ENCODE measurements around the gene IRAK2. TPM values are rescaled to one million over a fixed set of nuclear protein-coding genes. Genes with fewer than 3 reads are reported as not detected.

Gene IRAK2
- total RNA-seq, 1 donor from 2014 or later: 0.26 TPM

GRCh38 chr3:10187290-10187876 lies 22.7 kb downstream of the IRAK2 start:
- DNase-seq (ENCODE audit: low spot score): no peak
- H3K4me3 ChIP-seq: no peak overlapping the region
- H3K4me3 Mint-ChIP-seq: no peak overlapping the region
- no peaks in the 10 kb centered on the region for H4K20me1 ChIP-seq (ENCODE audit: low read depth)
- no peaks in the 10 kb centered on the region for H3K79me2 ChIP-seq (ENCODE audit: low read depth)
- H2AFZ ChIP-seq (replicated peaks): no peak overlapping the region
- H3K9me3 ChIP-seq (ENCODE audit: low read depth): no peaks in the 10 kb centered on the region
- peaks cover 3% of the 10 kb centered on the region for H3K4me1 ChIP-seq
- no peaks in the 10 kb centered on the region for H3K9me3 Mint-ChIP-seq
- TF ChIP-seq EZH2phosphoT487 (IDR thresholded peaks at IDR 0.05): no peak
- TF ChIP-seq EZH2 (IDR thresholded peaks at IDR 0.05): no peak
- no peak for TF ChIP-seq CTCF (IDR thresholded peaks at IDR 0.05)
- H3K36me3 Mint-ChIP-seq: no peaks in the 10 kb centered on the region
- H3K36me3 ChIP-seq: no peaks in the 10 kb centered on the region
- H3F3A ChIP-seq (ENCODE audit: low read depth): no peaks in the 10 kb centered on the region
- H3K27ac ChIP-seq: no peak overlapping the region
- H3K27me3 Mint-ChIP-seq (ENCODE audit: insufficient read depth, low read depth): peaks cover 8% of the 10 kb centered on the region
- peaks cover 25% of the 10 kb centered on the region for H3K4me1 Mint-ChIP-seq
- H3K9ac ChIP-seq: no peak overlapping the region
- no peak overlapping the region for H3K4me2 ChIP-seq
- H3K27ac Mint-ChIP-seq: no peak overlapping the region
- no peaks in the 10 kb centered on the region for H3K27me3 ChIP-seq

DNA sequence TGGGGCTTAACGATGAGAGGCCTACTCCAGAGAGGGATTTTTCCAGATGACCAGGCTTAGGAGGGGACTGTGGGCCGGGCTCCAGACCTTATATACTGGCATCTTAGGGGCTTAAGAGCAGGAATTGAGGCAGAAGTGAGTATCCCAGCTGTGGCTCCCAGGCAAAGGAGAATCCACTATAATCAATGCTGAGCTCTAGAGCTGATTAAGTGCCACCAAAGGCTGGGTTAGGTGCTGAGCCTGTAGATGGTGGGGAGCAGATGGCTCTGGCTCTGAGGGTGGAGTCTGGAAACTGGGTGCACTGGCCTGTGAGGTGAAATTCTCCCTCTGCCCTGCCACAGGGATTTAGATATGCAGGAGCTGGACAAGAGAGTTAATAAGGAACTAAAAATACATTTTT lies 23.2 kb downstream of the IRAK2 start:
- no peaks in the 10 kb centered on the region for H3F3A ChIP-seq (ENCODE audit: low read depth)
- H3K27me3 ChIP-seq: no peaks in the 10 kb centered on the region
- H3K27ac Mint-ChIP-seq: no peak overlapping the region
- no peak for DNase-seq (ENCODE audit: low spot score)
- TF ChIP-seq EZH2 (IDR thresholded peaks at IDR 0.05) (no peak), EZH2phosphoT487 (IDR thresholded peaks at IDR 0.05) (no peak), CTCF (IDR thresholded peaks at IDR 0.05) (no peak)
- H3K9me3 ChIP-seq (ENCODE audit: low read depth): no peaks in the 10 kb centered on the region
- no peaks in the 10 kb centered on the region for H3K36me3 ChIP-seq
- H3K27ac ChIP-seq: no peak overlapping the region
- H3K9me3 Mint-ChIP-seq: no peaks in the 10 kb centered on the region
- no peaks in the 10 kb centered on the region for H3K79me2 ChIP-seq (ENCODE audit: low read depth)
- H3K36me3 Mint-ChIP-seq: no peaks in the 10 kb centered on the region
- H3K4me1 ChIP-seq: peaks cover 3% of the 10 kb centered on the region
- no peak overlapping the region for H2AFZ ChIP-seq (replicated peaks)
- peaks cover 30% of the 10 kb centered on the region for H3K4me1 Mint-ChIP-seq
- H3K4me3 ChIP-seq: no peak overlapping the region
- H3K27me3 Mint-ChIP-seq (ENCODE audit: insufficient read depth, low read depth): peaks cover 8% of the 10 kb centered on the region
- H3K4me3 Mint-ChIP-seq: no peak overlapping the region
- no peaks in the 10 kb centered on the region for H4K20me1 ChIP-seq (ENCODE audit: low read depth)
- no peak overlapping the region for H3K9ac ChIP-seq
- H3K4me2 ChIP-seq: no peak overlapping the region

DNA sequence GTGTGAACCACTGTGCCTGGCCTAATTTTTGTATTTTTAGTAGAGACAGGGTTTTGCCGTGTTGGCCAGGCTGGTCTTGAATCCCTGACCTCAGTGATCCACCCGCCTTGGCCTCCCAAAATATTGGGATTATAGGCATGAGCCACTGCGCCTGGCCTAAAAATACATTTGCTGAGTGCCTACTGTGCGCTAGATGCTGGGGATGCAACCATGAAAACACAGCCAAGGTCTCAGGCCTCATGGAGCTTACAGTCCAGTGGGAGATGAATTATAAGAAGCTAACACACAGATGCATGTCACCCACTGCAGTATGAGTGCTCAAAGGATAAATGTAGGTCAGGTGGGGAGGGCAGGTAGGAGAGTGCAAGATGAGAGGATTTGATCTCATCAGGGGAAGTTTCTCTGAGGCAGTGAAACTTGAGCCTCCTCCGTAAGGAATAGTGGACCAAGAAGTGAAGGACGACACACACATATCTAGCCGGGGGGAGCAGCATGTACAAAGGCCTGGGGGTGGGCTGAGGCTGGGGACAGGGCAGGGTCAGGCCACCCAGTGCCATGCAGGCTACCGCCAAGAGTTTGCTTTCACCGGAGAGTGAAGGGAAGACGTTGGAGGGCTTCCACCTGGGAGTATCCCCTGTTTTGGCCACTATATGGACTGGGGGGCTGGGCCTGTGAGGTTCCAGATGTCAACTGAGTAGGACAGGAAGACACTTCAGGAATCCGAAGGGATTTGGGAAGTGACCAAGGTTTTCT lies 24.3 kb downstream of the IRAK2 start:
- no peak for TF ChIP-seq EZH2phosphoT487 (IDR thresholded peaks at IDR 0.05)
- TF ChIP-seq EZH2 (IDR thresholded peaks at IDR 0.05): no peak
- no peak for TF ChIP-seq CTCF (IDR thresholded peaks at IDR 0.05)
- Histone ChIP-seq H3K36me3 (no peaks in the 10 kb centered on the region), H3K4me3 (no peak overlapping the region), H3F3A (ENCODE audit: low read depth) (no peaks in the 10 kb centered on the region), H3K4me2 (no peak overlapping the region), H3K79me2 (ENCODE audit: low read depth) (no peaks in the 10 kb centered on the region), H4K20me1 (ENCODE audit: low read depth) (no peaks in the 10 kb centered on the region), H3K9me3 (ENCODE audit: low read depth) (no peaks in the 10 kb centered on the region), H3K4me1 (peaks cover 3% of the 10 kb centered on the region), H3K27me3 (no peaks in the 10 kb centered on the region), H3K9ac (no peak overlapping the region), H3K27ac (no peak overlapping the region), H2AFZ (replicated peaks) (no peak overlapping the region)
- peaks cover 40% of the 10 kb centered on the region for H3K4me1 Mint-ChIP-seq
- H3K36me3 Mint-ChIP-seq: no peaks in the 10 kb centered on the region
- no peak overlapping the region for H3K4me3 Mint-ChIP-seq
- no peak overlapping the region for H3K27ac Mint-ChIP-seq
- H3K9me3 Mint-ChIP-seq: no peaks in the 10 kb centered on the region
- H3K27me3 Mint-ChIP-seq (ENCODE audit: insufficient read depth, low read depth): peaks cover 11% of the 10 kb centered on the region
- no peak for DNase-seq (ENCODE audit: low spot score)
